Hepatocyte (in vitro differentiated cells): ENCODE data around the gene C1QTNF2. TPM values are rescaled to one million over a fixed set of nuclear protein-coding genes. Genes with fewer than 3 reads are reported as not detected.

Experiments used
- DNase-seq: peaks from one replicate; pipeline ENCODE4 v3.0.0-alpha.2; 2016; ENCODE audit warnings: low spot score
- H2AFZ ChIP-seq: fragments of 200-600 bp; sonication (generic); 2 replicates; pipeline ENCODE4 v1.6.0; 2016; ENCODE audit warnings: antibody characterized with exemption, mild to moderate bottlenecking
- H3K27ac ChIP-seq: fragments of 200-600 bp; sonication (generic); 2 replicates; pipeline ENCODE4 v1.5.1; 2016; ENCODE audit warnings: mild to moderate bottlenecking
- H3K27me3 ChIP-seq: fragments of 200-600 bp; sonication (generic); 2 replicates; pipeline ENCODE4 v1.6.1; 2016
- H3K36me3 ChIP-seq: fragments of 200-600 bp; sonication (generic); replicated peaks from 2 replicates; pipeline ENCODE4 v1.5.1; 2016; ENCODE audit warnings: low read depth; ENCODE audit not compliant: insufficient read depth
- H3K4me1 ChIP-seq: fragments of 200-600 bp; sonication (generic); 2 replicates; pipeline ENCODE4 v1.5.1; 2016; ENCODE audit warnings: mild to moderate bottlenecking, moderate library complexity; ENCODE audit not compliant: insufficient read depth
- H3K4me2 ChIP-seq: fragments of 200-600 bp; sonication (generic); 2 replicates; pipeline ENCODE4 v1.6.0; 2016
- H3K4me3 ChIP-seq: fragments of 200-600 bp; sonication (generic); 2 replicates; pipeline ENCODE4 v1.5.1; 2016; ENCODE audit warnings: mild to moderate bottlenecking
- H3K79me2 ChIP-seq: fragments of 200-600 bp; sonication (generic); 2 replicates; pipeline ENCODE4 v1.6.0; 2017; ENCODE audit warnings: mild to moderate bottlenecking
- H3K9me2 ChIP-seq: fragments of 200-600 bp; sonication (generic); replicated peaks from 2 replicates; pipeline ENCODE4 v1.6.0; 2017; ENCODE audit warnings: mild to moderate bottlenecking; ENCODE audit not compliant: insufficient read depth
- H3K9me3 ChIP-seq: fragments of 200-600 bp; sonication (generic); 2 replicates; pipeline ENCODE4 v1.5.1; 2016; ENCODE audit warnings: low read depth, mild to moderate bottlenecking
- H4K20me1 ChIP-seq: fragments of 200-600 bp; sonication (generic); 2 replicates; pipeline ENCODE4 v1.6.0; 2016; ENCODE audit warnings: mild to moderate bottlenecking; ENCODE audit not compliant: insufficient read depth, poor library complexity, severe bottlenecking
- EZH2 ChIP-seq: fragments of 200-600 bp; sonication (generic); IDR thresholded peaks from 2 replicates; pipeline ENCODE4 v1.6.1; 2016; ENCODE audit warnings: antibody characterized with exemption, mild to moderate bottlenecking, borderline replicate concordance
- EZH2phosphoT487 ChIP-seq: fragments of 200-600 bp; sonication (generic); IDR thresholded peaks from one replicate; pipeline ENCODE4 v1.6.1; 2018; ENCODE audit warnings: antibody characterized with exemption, mild to moderate bottlenecking, low read depth, moderate library complexity; ENCODE audit not compliant: unreplicated experiment, severe bottlenecking
- WGBS: methylation state at CpG from one replicate; pipeline ENCODE4 v1.1.6; 2016; ENCODE audit warnings: low lambda C conversion rate; ENCODE audit errors: missing lambda C conversion rate; 5-methylcytosine and 5-hydroxymethylcytosine counted together
- polyA plus RNA-seq: library from polyadenylated mRNA; unstranded; fragments of >200 nt; fragmentation: Nextera tagmentation; extraction: Ambion mirVana; gene quantifications from 2 replicates; pipeline ENCODE4 v1.2.1, GENCODE V29; 2016
- total RNA-seq: library from RNA; depleted of rRNA; stranded (reverse); fragments of >200 nt; gene quantifications from 2 replicates; pipeline ENCODE4 v1.2.3, GENCODE V29; 2014
- TF ChIP-seq, protein P1 (sequence below): fragments of 200-600 bp; sonication (generic); IDR thresholded peaks from 2 replicates; pipeline ENCODE4 v1.5.1; 2016; ENCODE audit warnings: antibody characterized with exemption, mild to moderate bottlenecking; ENCODE audit not compliant: poor library complexity

Gene C1QTNF2
- total and polyA plus RNA-seq, 2 experiments from 2014 or later = 1.5 to 3.0 TPM

DNA sequence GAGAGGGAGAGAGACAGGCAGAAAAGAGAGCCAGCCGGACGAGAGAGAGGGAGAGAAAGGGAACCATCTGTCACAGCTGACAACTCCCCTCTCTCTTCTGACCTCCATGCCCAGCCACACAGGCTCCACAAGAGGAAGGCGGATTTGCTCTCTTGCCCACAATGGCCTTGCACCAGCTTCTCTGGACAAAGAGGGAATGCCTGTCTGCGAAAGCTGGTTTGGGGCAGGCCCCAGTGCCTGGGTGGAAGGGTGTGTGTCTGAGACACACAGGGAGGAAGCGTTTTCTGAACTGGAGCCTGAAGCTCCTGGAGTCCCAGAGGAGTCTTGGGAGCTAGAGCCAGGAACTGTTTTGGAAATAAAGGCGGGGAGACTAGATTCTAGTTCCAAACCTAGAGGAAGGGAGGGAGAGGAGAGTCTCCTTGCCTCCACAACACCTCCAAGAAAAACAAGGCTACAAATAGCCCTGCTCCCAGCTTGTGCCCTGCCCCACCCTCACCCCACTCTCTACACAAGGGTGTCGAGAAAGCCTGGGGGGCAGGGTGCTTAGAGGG is 12.5 kb downstream of the C1QTNF2 start:
- no peak overlapping the region for H2AFZ ChIP-seq
- 92% methylated on average over 5 of the region's 7 CpGs for WGBS
- H3K4me2 ChIP-seq = no peak overlapping the region
- H3K4me1 ChIP-seq = peaks cover 22% of the 10 kb centered on the region
- H3K36me3 ChIP-seq = no peaks in the 10 kb centered on the region
- no peaks in the 10 kb centered on the region for H3K9me2 ChIP-seq
- H3K27me3 ChIP-seq = no peaks in the 10 kb centered on the region
- H3K27ac ChIP-seq = peak overlapping the region; percentile 34
- TF ChIP-seq, protein P1, sequence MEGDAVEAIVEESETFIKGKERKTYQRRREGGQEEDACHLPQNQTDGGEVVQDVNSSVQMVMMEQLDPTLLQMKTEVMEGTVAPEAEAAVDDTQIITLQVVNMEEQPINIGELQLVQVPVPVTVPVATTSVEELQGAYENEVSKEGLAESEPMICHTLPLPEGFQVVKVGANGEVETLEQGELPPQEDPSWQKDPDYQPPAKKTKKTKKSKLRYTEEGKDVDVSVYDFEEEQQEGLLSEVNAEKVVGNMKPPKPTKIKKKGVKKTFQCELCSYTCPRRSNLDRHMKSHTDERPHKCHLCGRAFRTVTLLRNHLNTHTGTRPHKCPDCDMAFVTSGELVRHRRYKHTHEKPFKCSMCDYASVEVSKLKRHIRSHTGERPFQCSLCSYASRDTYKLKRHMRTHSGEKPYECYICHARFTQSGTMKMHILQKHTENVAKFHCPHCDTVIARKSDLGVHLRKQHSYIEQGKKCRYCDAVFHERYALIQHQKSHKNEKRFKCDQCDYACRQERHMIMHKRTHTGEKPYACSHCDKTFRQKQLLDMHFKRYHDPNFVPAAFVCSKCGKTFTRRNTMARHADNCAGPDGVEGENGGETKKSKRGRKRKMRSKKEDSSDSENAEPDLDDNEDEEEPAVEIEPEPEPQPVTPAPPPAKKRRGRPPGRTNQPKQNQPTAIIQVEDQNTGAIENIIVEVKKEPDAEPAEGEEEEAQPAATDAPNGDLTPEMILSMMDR = no peak
- no peak for TF ChIP-seq EZH2
- TF ChIP-seq EZH2phosphoT487 = no peak
- no peaks in the 10 kb centered on the region for H4K20me1 ChIP-seq
- H3K9me3 ChIP-seq = no peaks in the 10 kb centered on the region
- DNase-seq = no peak
- no peak overlapping the region for H3K4me3 ChIP-seq
- H3K79me2 ChIP-seq = no peaks in the 10 kb centered on the region

DNA sequence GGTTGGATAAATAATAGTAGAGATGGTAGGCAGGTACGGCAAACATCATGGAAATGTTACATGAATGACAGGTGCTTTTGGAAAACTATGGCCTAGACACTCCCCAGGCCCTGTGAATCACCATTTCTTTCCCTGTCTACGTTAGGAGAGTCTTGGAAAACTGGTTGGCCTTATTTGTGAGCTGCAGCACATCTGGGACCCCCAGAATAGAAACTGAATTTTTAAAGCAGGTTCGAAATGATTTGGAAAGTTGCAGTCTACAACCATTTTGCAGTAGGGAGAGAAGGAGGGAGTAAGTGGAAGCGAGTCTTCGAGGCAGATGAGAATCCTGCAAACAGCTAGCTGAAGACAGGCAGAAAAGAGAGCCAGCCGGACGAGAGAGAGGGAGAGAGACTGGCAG is 13.0 kb downstream of the C1QTNF2 start:
- no peak overlapping the region for H3K4me2 ChIP-seq
- TF ChIP-seq, protein P1 = no peak
- no peaks in the 10 kb centered on the region for H3K36me3 ChIP-seq
- no peak overlapping the region for H3K4me3 ChIP-seq
- peaks cover 20% of the 10 kb centered on the region for H3K4me1 ChIP-seq
- no peaks in the 10 kb centered on the region for H3K9me3 ChIP-seq
- WGBS = 86% methylated on average over 7 of the region's 7 CpGs
- H3K27me3 ChIP-seq = no peaks in the 10 kb centered on the region
- DNase-seq = no peak
- H2AFZ ChIP-seq = no peak overlapping the region
- no peaks in the 10 kb centered on the region for H3K79me2 ChIP-seq
- H4K20me1 ChIP-seq = no peaks in the 10 kb centered on the region
- H3K9me2 ChIP-seq = no peaks in the 10 kb centered on the region
- H3K27ac ChIP-seq = peak overlapping the region; percentile 34

DNA sequence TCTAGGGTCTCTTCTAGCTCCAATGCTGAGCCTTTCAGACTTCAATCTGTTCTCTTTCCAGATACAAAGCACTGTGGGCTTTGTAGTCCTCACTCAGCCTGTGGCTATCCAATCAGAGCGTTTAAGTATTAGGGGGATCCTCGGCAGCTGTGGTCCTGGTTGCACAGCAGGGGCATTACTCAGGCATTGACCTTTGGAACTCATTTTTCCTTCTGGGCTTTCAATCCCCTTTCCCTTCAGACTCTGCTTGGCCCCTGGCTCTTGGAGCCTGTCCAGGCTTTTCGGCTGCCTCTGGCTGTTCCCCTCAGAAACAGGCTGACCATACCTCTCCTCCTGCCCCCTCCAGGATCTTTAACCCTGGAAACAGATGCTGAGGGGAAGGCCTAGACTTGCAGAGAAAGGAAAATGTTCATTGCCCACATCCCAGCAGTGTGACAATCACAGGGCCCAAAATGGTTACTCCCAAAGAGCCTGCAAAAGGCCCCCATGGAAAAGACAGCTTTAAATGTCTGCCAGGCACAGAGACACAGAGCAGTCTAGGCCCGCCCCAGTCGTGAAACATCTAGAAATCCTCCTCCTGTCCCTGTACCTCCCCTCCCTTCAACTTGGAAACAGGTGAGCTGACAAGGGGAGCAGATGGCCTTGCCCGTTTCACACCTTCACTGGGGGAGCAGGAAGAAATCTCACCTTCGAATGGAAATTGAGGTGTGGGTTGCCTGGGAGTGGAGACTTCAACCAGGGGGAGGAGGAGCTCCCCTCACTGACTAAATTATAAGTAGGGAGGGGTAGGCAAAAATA is 13.7 kb downstream of the C1QTNF2 start:
- no peak overlapping the region for H3K4me2 ChIP-seq
- no peak overlapping the region for H3K4me3 ChIP-seq
- H3K27ac ChIP-seq = no peak overlapping the region
- no peaks in the 10 kb centered on the region for H4K20me1 ChIP-seq
- no peaks in the 10 kb centered on the region for H3K79me2 ChIP-seq
- TF ChIP-seq, protein P1 = no peak
- TF ChIP-seq EZH2 (no peak), EZH2phosphoT487 (no peak)
- H3K9me3 ChIP-seq = no peaks in the 10 kb centered on the region
- H3K9me2 ChIP-seq = no peaks in the 10 kb centered on the region
- WGBS = 65% methylated on average over 7 of the region's 7 CpGs
- no peak overlapping the region for H2AFZ ChIP-seq
- no peaks in the 10 kb centered on the region for H3K27me3 ChIP-seq
- H3K4me1 ChIP-seq = peaks cover 20% of the 10 kb centered on the region
- H3K36me3 ChIP-seq = no peaks in the 10 kb centered on the region
- no peak for DNase-seq
